Measurements from ENCODE around the gene OTOS. TPM values are rescaled to one million over a fixed set of nuclear protein-coding genes. Genes with fewer than 3 reads are reported as not detected.

The OTOS gene
- total RNA-seq, 1 donor: not detected

GRCh38 chr2:240153418-240153817 lies 13.0 kb upstream of the OTOS start:
- DNase-seq (ENCODE audit: low read depth): no peak
- TF ChIP-seq, protein P1, sequence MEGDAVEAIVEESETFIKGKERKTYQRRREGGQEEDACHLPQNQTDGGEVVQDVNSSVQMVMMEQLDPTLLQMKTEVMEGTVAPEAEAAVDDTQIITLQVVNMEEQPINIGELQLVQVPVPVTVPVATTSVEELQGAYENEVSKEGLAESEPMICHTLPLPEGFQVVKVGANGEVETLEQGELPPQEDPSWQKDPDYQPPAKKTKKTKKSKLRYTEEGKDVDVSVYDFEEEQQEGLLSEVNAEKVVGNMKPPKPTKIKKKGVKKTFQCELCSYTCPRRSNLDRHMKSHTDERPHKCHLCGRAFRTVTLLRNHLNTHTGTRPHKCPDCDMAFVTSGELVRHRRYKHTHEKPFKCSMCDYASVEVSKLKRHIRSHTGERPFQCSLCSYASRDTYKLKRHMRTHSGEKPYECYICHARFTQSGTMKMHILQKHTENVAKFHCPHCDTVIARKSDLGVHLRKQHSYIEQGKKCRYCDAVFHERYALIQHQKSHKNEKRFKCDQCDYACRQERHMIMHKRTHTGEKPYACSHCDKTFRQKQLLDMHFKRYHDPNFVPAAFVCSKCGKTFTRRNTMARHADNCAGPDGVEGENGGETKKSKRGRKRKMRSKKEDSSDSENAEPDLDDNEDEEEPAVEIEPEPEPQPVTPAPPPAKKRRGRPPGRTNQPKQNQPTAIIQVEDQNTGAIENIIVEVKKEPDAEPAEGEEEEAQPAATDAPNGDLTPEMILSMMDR (IDR thresholded peaks at IDR 0.05; ENCODE audit: insufficient read depth, low read depth, low read length): no peak

GRCh38 chr2:240151477-240152031 lies 11.1 kb upstream of the OTOS start:
- TF ChIP-seq, protein P1 (IDR thresholded peaks at IDR 0.05; ENCODE audit: insufficient read depth, low read depth, low read length): no peak
- DNase-seq (ENCODE audit: low read depth): no peak
- H3K4me3 ChIP-seq (ENCODE audit: low read depth, low read length): no peak overlapping the region

More at GRCh38 chr2:240153418-240153817, 13.0 kb upstream of the OTOS start:
- no peak overlapping the region for H3K4me3 ChIP-seq (ENCODE audit: low read depth, low read length)

- TF ChIP-seq, protein P1 (IDR thresholded peaks at IDR 0.05; ENCODE audit: insufficient read depth, low read depth, low read length): peak; percentile 86
- no peak overlapping the region for H3K4me3 ChIP-seq (ENCODE audit: low read depth, low read length)
- peak; percentile 23 for DNase-seq (ENCODE audit: low read depth)
Observed at GRCh38 chr2:240149943-240150784, 9.7 kb upstream of the OTOS start.

- no peak overlapping the region for H3K4me3 ChIP-seq (ENCODE audit: low read depth, low read length)
- DNase-seq (ENCODE audit: low read depth): no peak
- TF ChIP-seq, protein P1 (IDR thresholded peaks at IDR 0.05; ENCODE audit: insufficient read depth, low read depth, low read length): no peak
Observed at GRCh38 chr2:240147911-240148587, 7.6 kb upstream of the OTOS start.

DNA sequence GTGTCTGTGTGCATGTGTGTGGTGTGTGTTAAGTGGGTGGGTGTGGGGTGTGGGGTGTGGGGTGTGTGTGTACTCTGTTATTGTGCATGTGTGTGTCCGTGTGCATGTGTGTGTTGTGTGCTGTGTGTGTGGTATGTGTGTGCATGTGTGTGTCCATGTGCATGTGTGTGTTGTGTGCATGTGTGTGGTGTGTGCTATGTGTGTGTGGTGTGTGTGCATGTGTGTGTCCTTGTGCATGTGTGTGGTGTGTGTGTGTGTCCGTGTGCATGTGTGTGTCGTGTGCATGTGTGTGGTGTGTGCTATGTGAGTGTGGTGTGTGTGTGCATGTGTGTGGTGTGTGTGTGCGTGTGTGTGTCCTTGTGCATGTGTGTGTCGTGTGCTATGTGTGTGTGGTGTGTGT lies 6.9 kb upstream of the OTOS start:
- DNase-seq (ENCODE audit: low read depth): no peak
- TF ChIP-seq, protein P1 (IDR thresholded peaks at IDR 0.05; ENCODE audit: insufficient read depth, low read depth, low read length): no peak
- no peak overlapping the region for H3K4me3 ChIP-seq (ENCODE audit: low read depth, low read length)

- no peak for DNase-seq (ENCODE audit: low read depth)
- TF ChIP-seq, protein P1 (IDR thresholded peaks at IDR 0.05; ENCODE audit: insufficient read depth, low read depth, low read length): no peak
Observed at GRCh38 chr2:240146627-240147278, 6.3 kb upstream of the OTOS start.

More at GRCh38 chr2:240146627-240147278, 6.3 kb upstream of the OTOS start:
- no peak overlapping the region for H3K4me3 ChIP-seq (ENCODE audit: low read depth, low read length)

Data from fibroblast of villous mesenchyme (primary cell).